A549 (cell line): ENCODE measurements around the gene CIBAR2. TPM values are rescaled to one million over a fixed set of nuclear protein-coding genes. Genes with fewer than 3 reads are reported as not detected.

Source experiments
- ATAC-seq, 2 experiments: fragments of 200-7000 bp in 1 of 2; fragments of >200 bp in 1 of 2; cut with Nextera tagmentation in 1 of 2; cut with Tn5 transposase in 1 of 2; 3 replicates each; pipeline versions ENCODE4 v1.8.0 to v1.9.1; 2018 to 2020; ENCODE audit warnings: mild to moderate bottlenecking in 1 of 2, moderate library complexity in 1 of 2
- CTCF ChIA-PET: fragments of 300-600 bp; sonication (Branson Sonifier 250); formaldehyde crosslinking; extraction: SDS; loops from one replicate; lab custom pipeline; 2021; ENCODE audit warnings: antibody characterized with exemption, inconsistent platforms; lab: Yijun Ruan, JAX
- POLR2A ChIA-PET: fragments of 350-600 bp; formaldehyde crosslinking; extraction: SDS; loops from one replicate; lab custom pipeline; 2021; ENCODE audit warnings: antibody characterized with exemption, inconsistent platforms; lab: Yijun Ruan, JAX
- DNase-seq, 2 experiments: peaks; one replicate each; pipeline versions ENCODE4 v3.0.0 to v3.0.0-alpha.2; 2011 to 2016; ENCODE audit warnings: low read depth in 1 of 2, low spot score in 1 of 2
- FAIRE-seq: peaks from 2 replicates; lab custom pipeline; 2011; peaks lifted over from hg19 to GRCh38; lab: Jason Lieb, UNC
- H3K27ac ChIP-seq, 2 experiments: fragments of >200 bp; sonication (Bioruptor Twin); formaldehyde crosslinking; 3 replicates each; pipeline ENCODE4 v1.5.1; 2016 to 2017
- H3K4me1 ChIP-seq: fragments of >200 bp; sonication (Bioruptor Twin); formaldehyde crosslinking; 3 replicates; pipeline ENCODE4 v1.6.1; 2016
- H3K4me2 ChIP-seq: fragments of >200 bp; sonication (Bioruptor Twin); formaldehyde crosslinking; 3 replicates; pipeline ENCODE4 v1.6.1; 2016
- H3K4me3 ChIP-seq: fragments of >200 bp; sonication (Bioruptor Twin); formaldehyde crosslinking; 3 replicates; pipeline ENCODE4 v1.5.1; 2016
- H3K9me3 ChIP-seq: fragments of >200 bp; sonication (Bioruptor Twin); formaldehyde crosslinking; 3 replicates; pipeline ENCODE4 v1.6.1; 2016
- BCL3 ChIP-seq: fragments of >200 bp; sonication (Bioruptor Twin); formaldehyde crosslinking; IDR thresholded peaks from 3 replicates; pipeline ENCODE4 v1.6.1; 2016
- CBX2 ChIP-seq: fragments of 200-600 bp; sonication (generic); IDR thresholded peaks from 2 replicates; pipeline ENCODE4 v1.6.1; 2016; ENCODE audit warnings: low read depth, mild to moderate bottlenecking, borderline replicate concordance
- CBX8 ChIP-seq: fragments of 200-600 bp; sonication (generic); IDR thresholded peaks from 2 replicates; pipeline ENCODE4 v1.6.1; 2016
- CEBPB ChIP-seq, 2 experiments: fragments of >200 bp in 1 of 2; sonication (Bioruptor Twin) in 1 of 2; formaldehyde crosslinking in 1 of 2; IDR thresholded peaks; 2 replicates each; pipeline ENCODE4 v1.6.1; 2012 to 2016
- CHD2 ChIP-seq: fragments of 150-350 bp; IDR thresholded peaks from 2 replicates; pipeline ENCODE4 v1.6.1; 2014; ENCODE audit warnings: low read length; ENCODE audit not compliant: partially characterized antibody
- CHD4 ChIP-seq: fragments of 200-600 bp; sonication (generic); IDR thresholded peaks from 2 replicates; pipeline ENCODE4 v1.6.1; 2016; ENCODE audit warnings: antibody characterized with exemption, mild to moderate bottlenecking, borderline replicate concordance
- CTCF ChIP-seq: fragments of >200 bp; sonication (Bioruptor Twin); formaldehyde crosslinking; IDR thresholded peaks from 3 replicates; pipeline ENCODE4 v1.5.1; 2016
- ELK1 ChIP-seq: fragments of 150-350 bp; IDR thresholded peaks from 2 replicates; pipeline ENCODE4 v1.6.1; 2014; ENCODE audit warnings: low read depth, mild to moderate bottlenecking, low read length
- EP300 ChIP-seq, 2 experiments: fragments of >200 bp; sonication (Bioruptor Twin); formaldehyde crosslinking; IDR thresholded peaks; 2 replicates in 1 of 2; 3 replicates in 1 of 2; pipeline ENCODE4 v1.6.1; 2016 to 2017
- HDAC2 ChIP-seq: fragments of 200-600 bp; sonication (generic); IDR thresholded peaks from 2 replicates; pipeline ENCODE4 v1.6.1; 2016
- HES2 ChIP-seq: fragments of >200 bp; sonication (Bioruptor Twin); formaldehyde crosslinking; IDR thresholded peaks from 2 replicates; pipeline ENCODE4 v1.6.1; 2016
- HEYL ChIP-seq: fragments of 250-450 bp; sonication (Bioruptor Pico); IDR thresholded peaks from 2 replicates; pipeline ENCODE4 v1.8.0; 2021; ENCODE audit warnings: mild to moderate bottlenecking, moderate library complexity
- HOXB13 ChIP-seq: fragments of 250-450 bp; sonication (Bioruptor Pico); IDR thresholded peaks from 2 replicates; pipeline ENCODE4 v1.5.0; 2020; ENCODE audit warnings: low read depth, mild to moderate bottlenecking, moderate library complexity
- HOXB5 ChIP-seq: fragments of 250-450 bp; sonication (Bioruptor Pico); IDR thresholded peaks from 2 replicates; pipeline ENCODE4 v1.5.0; 2020; ENCODE audit warnings: mild to moderate bottlenecking, moderate library complexity
- RARB ChIP-seq: fragments of 250-450 bp; sonication (Bioruptor Pico); IDR thresholded peaks from 2 replicates; pipeline ENCODE4 v1.8.0; 2021; ENCODE audit warnings: mild to moderate bottlenecking, moderate library complexity
- RCOR1 ChIP-seq: fragments of 150-350 bp; IDR thresholded peaks from 2 replicates; pipeline ENCODE4 v1.6.1; 2014; ENCODE audit warnings: antibody characterized with exemption, low read length, low read depth
- SREBF2 ChIP-seq: fragments of 450-650 bp; IDR thresholded peaks from 2 replicates; pipeline ENCODE4 v1.6.1; 2014; ENCODE audit warnings: mild to moderate bottlenecking, moderate library complexity
- TFCP2L1 ChIP-seq: fragments of 250-450 bp; sonication (Bioruptor Pico); IDR thresholded peaks from 2 replicates; pipeline ENCODE4 v1.5.0; 2021; ENCODE audit warnings: mild to moderate bottlenecking
- WGBS: methylation state at CpG from one replicate; pipeline ENCODE4 v1.1.6; 2017; ENCODE audit errors: missing lambda C conversion rate; 5-methylcytosine and 5-hydroxymethylcytosine counted together
- polyA minus RNA-seq: library from RNA; depleted of rRNA, polyadenylated mRNA; stranded (reverse); fragments of >200 nt; gene quantifications from 2 replicates; pipeline ENCODE4 v1.2.3, GENCODE V29; 2011; rRNA and poly(A)+ RNA removed
- polyA plus RNA-seq, 4 experiments: library from polyadenylated mRNA; depleted of rRNA in 3 of 4; stranded (reverse); fragments of >200 nt; fragmentation: RNase III in 1 of 4; extraction: RNeasy Plus Mini Kit Qiagen cat#74134 plus additional on column Dnase treatment in 1 of 4; gene quantifications; 2 replicates in 3 of 4; 3 replicates in 1 of 4; pipeline ENCODE4 v1.2.3, GENCODE V29; 2011 to 2017

CIBAR2 gene
- polyA plus RNA-seq (2011; rRNA removed) = 0.15 TPM in 1 of 2 replicates, not detected in the other
- polyA plus RNA-seq (2012; cell fraction: cytosol; rRNA removed) = 0.05 TPM in 1 of 2 replicates, not detected in the other
- polyA plus RNA-seq (2012; cell fraction: nucleus; rRNA removed) = 0.11 TPM in 1 of 2 replicates, not detected in the other
- 0.04 TPM in 1 of 3 replicates, not detected in the others for polyA plus RNA-seq (2017; fragmentation: RNase III; extraction: RNeasy Plus Mini Kit Qiagen cat#74134 plus additional on column Dnase treatment)
- not detected in 2 replicates for polyA minus RNA-seq

- TF ChIP-seq EP300 (IDR thresholded peaks at IDR 0.05) = no peak
- TF ChIP-seq CEBPB (IDR thresholded peaks at IDR 0.05) = no peak
- 64% methylated on average over 6 of the region's 15 CpGs for WGBS
- FAIRE-seq (no peak), ATAC-seq (peak; percentile 38 to 47; a peak in 4 of 6 replicates), DNase-seq (peak in 1 of 2 experiments; percentile 29)
- no peak within 1 kb of the TSS for H3K4me2 ChIP-seq
- ChIA-PET POLR2A (no interaction called here), CTCF (interaction anchor here (0.8 to 2.2 kb wide), 5 partner anchors 26 to 188 kb away, joined by 3 to 11 read pairs (median 5); no protein-coding TSS in a partner anchor)
- peak within 1 kb of the TSS in 1 of 2 experiments; percentile 64; a peak in 2 of 6 replicates for H3K27ac ChIP-seq
- peaks cover 20% of the 10 kb centered on the region for H3K4me1 ChIP-seq
- no peaks in the 10 kb centered on the region for H3K9me3 ChIP-seq
- no peak within 1 kb of the TSS for H3K4me3 ChIP-seq
Measured at GRCh38 chr16:85112364-85112763, at the start of gene CIBAR2. Gene CIBAR2, minus strand, starts transcription at chr16:85112472. Its CDS starts 120 bp downstream, at chr16:85112352.

- POLR2A ChIA-PET = no interaction called here
- FAIRE-seq (no peak), DNase-seq (no peak), ATAC-seq (no peak)
- Histone ChIP-seq H3K4me1 (no peaks in the 10 kb centered on the region), H3K4me3 (no peak overlapping the region), H3K9me3 (no peaks in the 10 kb centered on the region), H3K4me2 (no peak overlapping the region), H3K27ac (no peak overlapping the region)
- CTCF ChIA-PET = interaction anchor here (0.8 to 1.5 kb wide), 7 partner anchors 12 to 235 kb away, joined by 3 to 6 read pairs (median 4); no protein-coding TSS in a partner anchor
- TF ChIP-seq TFCP2L1 (no peak), CEBPB (IDR thresholded peaks at IDR 0.05) (no peak), HOXB13 (CRISPR knock-in tag) (no peak), BCL3 (no peak), CBX8 (no peak), HES2 (no peak), RARB (no peak), CHD4 (no peak), CTCF (no peak), HEYL (CRISPR knock-in tag) (no peak), HOXB5 (CRISPR knock-in tag) (no peak), ELK1 (no peak), HDAC2 (no peak), RCOR1 (no peak), CBX2 (no peak), SREBF2 (no peak), CHD2 (no peak)
- WGBS = 81% methylated on average over 13 of the region's 13 CpGs
Measured at GRCh38 chr16:85159179-85159980, 47.1 kb upstream of the CIBAR2 start.
